ENCODE results near the gene WAPL.

DNA sequence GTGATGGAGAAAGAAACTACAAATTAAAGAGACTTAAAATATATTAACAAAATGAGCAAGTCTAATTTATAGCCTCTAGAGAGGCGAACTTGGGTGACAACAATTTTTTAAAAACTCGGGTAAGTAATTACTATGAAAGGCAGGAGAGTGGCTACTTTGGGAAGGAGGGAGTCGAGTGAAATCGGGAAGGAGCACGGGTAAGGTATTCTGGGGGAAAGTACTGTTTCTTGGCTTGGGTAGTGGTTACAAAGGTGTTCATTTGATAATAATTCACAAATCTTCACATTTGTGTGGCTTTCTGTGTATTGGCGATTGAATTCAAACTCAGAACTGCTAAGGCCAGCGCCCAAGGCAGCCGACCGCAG lies 122.1 kb downstream of the WAPL start:
- TF ChIP-seq, protein P1, sequence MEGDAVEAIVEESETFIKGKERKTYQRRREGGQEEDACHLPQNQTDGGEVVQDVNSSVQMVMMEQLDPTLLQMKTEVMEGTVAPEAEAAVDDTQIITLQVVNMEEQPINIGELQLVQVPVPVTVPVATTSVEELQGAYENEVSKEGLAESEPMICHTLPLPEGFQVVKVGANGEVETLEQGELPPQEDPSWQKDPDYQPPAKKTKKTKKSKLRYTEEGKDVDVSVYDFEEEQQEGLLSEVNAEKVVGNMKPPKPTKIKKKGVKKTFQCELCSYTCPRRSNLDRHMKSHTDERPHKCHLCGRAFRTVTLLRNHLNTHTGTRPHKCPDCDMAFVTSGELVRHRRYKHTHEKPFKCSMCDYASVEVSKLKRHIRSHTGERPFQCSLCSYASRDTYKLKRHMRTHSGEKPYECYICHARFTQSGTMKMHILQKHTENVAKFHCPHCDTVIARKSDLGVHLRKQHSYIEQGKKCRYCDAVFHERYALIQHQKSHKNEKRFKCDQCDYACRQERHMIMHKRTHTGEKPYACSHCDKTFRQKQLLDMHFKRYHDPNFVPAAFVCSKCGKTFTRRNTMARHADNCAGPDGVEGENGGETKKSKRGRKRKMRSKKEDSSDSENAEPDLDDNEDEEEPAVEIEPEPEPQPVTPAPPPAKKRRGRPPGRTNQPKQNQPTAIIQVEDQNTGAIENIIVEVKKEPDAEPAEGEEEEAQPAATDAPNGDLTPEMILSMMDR (IDR thresholded peaks at IDR 0.05): no peak
- no peak for TF ChIP-seq POLR2A (IDR thresholded peaks at IDR 0.05)

All from adrenal gland (tissue), 5 donors.